GM12878 (cell line): ENCODE results near the gene PABPC1L.

ENCODE experiments used
- BACH1 ChIP-seq: fragments of 450-650 bp; IDR thresholded peaks from 2 replicates; pipeline ENCODE4 v1.6.1; 2017; ENCODE audit warnings: mild to moderate bottlenecking, borderline replicate concordance
- BRCA1 ChIP-seq: IDR thresholded peaks from 2 replicates; pipeline ENCODE4 v1.6.1; 2011; ENCODE audit warnings: low read depth, low read length, improper control_type of control experiment
- CBFB ChIP-seq: IDR thresholded peaks from 2 replicates; pipeline ENCODE4 v1.6.1; 2016; ENCODE audit warnings: antibody characterized with exemption, low read depth
- CTCF ChIP-seq, 3 experiments: IDR thresholded peaks in 2 of 3; conservative IDR thresholded peaks in 1 of 3; 2 replicates each; pipeline ENCODE4 v1.5.1; 2011; ENCODE audit warnings: low read depth in 3 of 3, low read length in 3 of 3, mild to moderate bottlenecking in 3 of 3, control low read depth in 2 of 3, moderate library complexity in 2 of 3, inconsistent platforms in 1 of 3, mixed read lengths in 1 of 3; ENCODE audit not compliant: control insufficient read depth in 2 of 3, insufficient read depth in 1 of 3; ENCODE audit errors: extremely low read depth in 1 of 3
- NFIC ChIP-seq: IDR thresholded peaks from 2 replicates; pipeline ENCODE4 v1.6.1; 2012; ENCODE audit warnings: low read depth, mild to moderate bottlenecking, inconsistent platforms, low read length, moderate library complexity
- POLR2A ChIP-seq: IDR thresholded peaks from 2 replicates; pipeline ENCODE4 v1.6.1; 2011; ENCODE audit warnings: low read depth, mild to moderate bottlenecking, low read length

- TF ChIP-seq CBFB (no peak), NFIC (no peak), POLR2A (no peak), BRCA1 (no peak), BACH1 (no peak), CTCF (IDR thresholded peaks at IDR 0.05 in 2 of 3, conservative IDR thresholded peaks at IDR 0.05 in 1 of 3; ENCODE audit: control insufficient read depth in 2 of 3, extremely low read depth in 1 of 3, insufficient read depth in 1 of 3, low read depth in 3 of 3, low read length in 3 of 3) (no peak)
These were observed 45.4 kb downstream of the PABPC1L start for GRCh38 chr20:44955270-44955669.
